Pancreas (tissue), 10 donors: ENCODE data around the gene ASCC3. TPM values are rescaled to one million over a fixed set of nuclear protein-coding genes. Genes with fewer than 3 reads are reported as not detected.

Experiments
- ATAC-seq, 4 donors: fragments of 200-7000 bp; cut with Tn5 transposase; one replicate each; pipeline versions ENCODE4 v1.8.0 to v1.9.1; 2020; ENCODE audit warnings: mild to moderate bottlenecking in 4 of 4, moderate library complexity in 4 of 4
- DNase-seq, 6 donors: peaks; one replicate each; pipeline ENCODE4 v3.0.0-alpha.2; 2020
- FAIRE-seq: peaks from 2 replicates; lab custom pipeline; 2012; peaks lifted over from hg19 to GRCh38; lab: Jason Lieb, UNC
- H3K27ac ChIP-seq, 4 donors: fragments of 200-600 bp; sonication (generic); 1 replicate in 3 of 4; 2 replicates in 1 of 4; pipeline versions ENCODE4 v1.5.0 to v1.8.0; 2020
- H3K27me3 ChIP-seq, 4 donors: fragments of 200-600 bp; one replicate each; pipeline ENCODE4 v1.8.0; 2021
- H3K36me3 ChIP-seq, 3 donors: fragments of 200-600 bp; sonication (generic) in 1 of 3; one replicate each; pipeline versions ENCODE4 v1.5.0 to v1.8.0; 2020 to 2021
- H3K4me1 ChIP-seq, 3 donors: fragments of 200-600 bp; one replicate each; pipeline ENCODE4 v1.8.0; 2021
- H3K4me3 ChIP-seq, 4 donors: fragments of 200-600 bp; sonication (generic) in 2 of 4; one replicate each; pipeline versions ENCODE4 v1.5.0 to v1.8.0; 2020 to 2021
- H3K9me3 ChIP-seq, 4 donors: fragments of 200-600 bp; one replicate each; pipeline ENCODE4 v1.8.0; 2021
- WGBS, 2 donors: extraction: QIAGEN DNeasy Blood & Tissue Kit; methylation state at CpG; one replicate each; pipeline ENCODE4 v1.1.7; 2013; 5-methylcytosine and 5-hydroxymethylcytosine counted together
- intact Hi-C, 3 donors: fragments of 100-400 bp; cut with DNase I; formaldehyde crosslinking; loops; one replicate each; pipeline versions ENCODE4 v1.11.1 to v1.14.2; 2022
- polyA plus RNA-seq, 2 donors: library from polyadenylated mRNA; stranded (reverse); fragments of 200-250 nt; gene quantifications; one replicate each; pipeline ENCODE4 v1.2.3, GENCODE V29; 2013
- total RNA-seq, 6 donors: library from RNA; stranded (reverse); fragmentation: NEBNext Ultra II Directional in 4 of 6; extraction: Animal tissue kit (Norgen Biotek cat#: 25700) in 4 of 6; gene quantifications; one replicate each; pipeline versions ENCODE4 v1.2.1 to v1.2.4, GENCODE V29; 2021 to 2023
- TF ChIP-seq, protein P1 (sequence below), 4 donors: fragments of 200-600 bp; sonication (generic) in 3 of 4; IDR thresholded peaks; one replicate each; pipeline versions ENCODE4 v1.5.0 to v1.8.0; 2021; ENCODE audit warnings: antibody characterized with exemption in 4 of 4
- donor health status: healthy with polysubstance abuse.
- donor health status: DM: no; HTN: no; CAD: no; lungs with moderate emphysema.
- donor health status: DM: no; HTN: no; CAD: no.
- donor health status: control.
- donor health status: control.
- donor health status: Bipolar disorder and iron deficiency.
- donor health status: DM: yes; HTN: yes; CAD: no.
- donor health status: DM: no; HTN: no; CAD: no.
- donor health status: DM: no; HTN: no; CAD: no.
- donor health status: DM: yes; HTN: yes; CAD: no.

Gene ASCC3
- total and polyA plus RNA-seq, 8 donors: 4.4 to 20.3 (median 13.4) TPM

DNA sequence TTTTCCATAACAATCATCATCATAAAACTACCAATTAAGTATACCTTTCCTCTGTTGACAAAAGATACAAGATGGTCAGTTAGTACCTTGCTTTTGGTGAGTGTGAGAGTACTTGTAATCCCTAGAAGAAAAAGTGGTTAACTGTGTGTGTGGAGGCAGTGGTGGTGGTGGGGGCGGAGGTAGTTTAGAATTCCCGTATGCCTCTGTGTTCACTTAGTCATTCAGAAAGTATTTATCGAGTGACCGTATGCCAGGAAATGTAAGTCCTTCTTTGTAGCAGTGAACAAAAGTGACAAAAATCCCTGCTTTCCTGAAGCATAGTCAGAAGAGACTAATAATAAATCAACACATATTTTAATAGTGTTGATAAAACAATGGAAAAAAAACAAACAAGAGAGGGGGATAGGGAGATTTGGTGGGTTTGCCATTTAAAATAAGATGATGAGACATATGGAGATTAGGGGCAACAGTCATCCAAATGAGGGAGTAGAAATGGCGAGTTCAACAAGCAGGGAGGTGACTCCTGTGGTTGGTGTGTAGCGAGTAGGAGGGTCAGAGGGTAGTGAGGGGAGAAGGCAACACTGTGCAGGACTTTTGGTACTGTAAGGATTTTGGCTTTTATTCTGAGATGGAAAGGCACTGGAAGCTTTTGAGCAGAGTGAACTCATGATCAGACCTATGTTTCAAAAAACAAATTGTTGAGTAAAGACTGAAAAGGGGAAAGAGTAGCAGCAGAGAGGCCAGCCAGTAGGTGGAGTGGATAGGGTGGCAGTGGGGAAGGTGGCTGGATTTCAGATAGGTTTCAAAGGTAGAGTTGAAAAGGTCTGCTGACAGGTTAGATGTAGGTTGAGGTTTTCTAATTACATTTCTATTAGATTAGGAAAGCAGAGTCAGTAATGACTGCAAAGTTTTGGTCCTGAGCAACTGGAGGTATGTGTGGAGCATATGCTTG lies 376.1 kb downstream of the ASCC3 start:
- Histone ChIP-seq H3K27ac (no peak overlapping the region), H3K4me3 (no peak overlapping the region), H3K9me3 (no peaks in the 10 kb centered on the region), H3K4me1 (no peaks in the 10 kb centered on the region), H3K27me3 (no peaks in the 10 kb centered on the region), H3K36me3 (no peaks in the 10 kb centered on the region)
- WGBS, 2 donors: 73 to 75% methylated on average over 6 of the region's 6 CpGs
- peak in 3 of 4 donors; percentile 42 to 53 (median 46) for ATAC-seq
- FAIRE-seq: no peak
- no peak for DNase-seq
- TF ChIP-seq, protein P1, sequence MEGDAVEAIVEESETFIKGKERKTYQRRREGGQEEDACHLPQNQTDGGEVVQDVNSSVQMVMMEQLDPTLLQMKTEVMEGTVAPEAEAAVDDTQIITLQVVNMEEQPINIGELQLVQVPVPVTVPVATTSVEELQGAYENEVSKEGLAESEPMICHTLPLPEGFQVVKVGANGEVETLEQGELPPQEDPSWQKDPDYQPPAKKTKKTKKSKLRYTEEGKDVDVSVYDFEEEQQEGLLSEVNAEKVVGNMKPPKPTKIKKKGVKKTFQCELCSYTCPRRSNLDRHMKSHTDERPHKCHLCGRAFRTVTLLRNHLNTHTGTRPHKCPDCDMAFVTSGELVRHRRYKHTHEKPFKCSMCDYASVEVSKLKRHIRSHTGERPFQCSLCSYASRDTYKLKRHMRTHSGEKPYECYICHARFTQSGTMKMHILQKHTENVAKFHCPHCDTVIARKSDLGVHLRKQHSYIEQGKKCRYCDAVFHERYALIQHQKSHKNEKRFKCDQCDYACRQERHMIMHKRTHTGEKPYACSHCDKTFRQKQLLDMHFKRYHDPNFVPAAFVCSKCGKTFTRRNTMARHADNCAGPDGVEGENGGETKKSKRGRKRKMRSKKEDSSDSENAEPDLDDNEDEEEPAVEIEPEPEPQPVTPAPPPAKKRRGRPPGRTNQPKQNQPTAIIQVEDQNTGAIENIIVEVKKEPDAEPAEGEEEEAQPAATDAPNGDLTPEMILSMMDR (IDR thresholded peaks at IDR 0.05): no peak
- intact Hi-C loops: no loop called here

DNA sequence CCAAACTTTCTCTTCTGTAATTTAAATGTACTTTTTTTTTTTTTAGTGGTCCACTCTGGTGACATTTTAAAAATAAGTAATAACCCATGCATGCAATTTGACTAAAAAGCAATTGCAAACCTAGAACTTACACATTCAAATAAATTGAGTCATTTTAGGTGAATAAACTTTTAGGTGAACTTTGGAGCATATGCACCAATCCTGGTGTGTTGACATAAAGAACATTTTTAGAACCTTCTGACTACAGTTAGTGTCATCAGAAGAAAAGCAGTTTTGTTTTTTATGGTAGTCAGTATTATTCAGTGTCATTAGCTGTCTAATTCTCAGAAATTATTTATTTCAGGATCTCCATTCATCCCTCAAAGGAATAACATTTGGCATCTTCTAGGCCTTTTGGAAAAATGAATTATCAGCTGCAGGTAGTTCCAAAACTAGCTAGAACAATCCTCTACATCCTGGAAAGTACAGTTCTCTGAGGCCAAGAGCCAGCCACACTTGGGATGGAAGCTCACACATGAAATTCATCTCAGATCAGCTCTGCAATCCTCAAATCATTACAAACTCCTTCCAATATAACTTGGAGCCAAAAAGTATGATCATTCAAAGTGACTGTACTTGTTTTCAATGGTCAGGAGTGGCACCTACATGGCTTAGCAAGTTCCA lies 378.0 kb downstream of the ASCC3 start:
- Histone ChIP-seq H3K27me3 (no peaks in the 10 kb centered on the region), H3K4me3 (no peak overlapping the region), H3K4me1 (no peaks in the 10 kb centered on the region), H3K36me3 (no peaks in the 10 kb centered on the region), H3K27ac (no peak overlapping the region), H3K9me3 (no peaks in the 10 kb centered on the region)
- no peak for ATAC-seq
- no peak for FAIRE-seq
- TF ChIP-seq, protein P1 (IDR thresholded peaks at IDR 0.05): no peak
- intact Hi-C loops: no loop called here
- no peak for DNase-seq

DNA sequence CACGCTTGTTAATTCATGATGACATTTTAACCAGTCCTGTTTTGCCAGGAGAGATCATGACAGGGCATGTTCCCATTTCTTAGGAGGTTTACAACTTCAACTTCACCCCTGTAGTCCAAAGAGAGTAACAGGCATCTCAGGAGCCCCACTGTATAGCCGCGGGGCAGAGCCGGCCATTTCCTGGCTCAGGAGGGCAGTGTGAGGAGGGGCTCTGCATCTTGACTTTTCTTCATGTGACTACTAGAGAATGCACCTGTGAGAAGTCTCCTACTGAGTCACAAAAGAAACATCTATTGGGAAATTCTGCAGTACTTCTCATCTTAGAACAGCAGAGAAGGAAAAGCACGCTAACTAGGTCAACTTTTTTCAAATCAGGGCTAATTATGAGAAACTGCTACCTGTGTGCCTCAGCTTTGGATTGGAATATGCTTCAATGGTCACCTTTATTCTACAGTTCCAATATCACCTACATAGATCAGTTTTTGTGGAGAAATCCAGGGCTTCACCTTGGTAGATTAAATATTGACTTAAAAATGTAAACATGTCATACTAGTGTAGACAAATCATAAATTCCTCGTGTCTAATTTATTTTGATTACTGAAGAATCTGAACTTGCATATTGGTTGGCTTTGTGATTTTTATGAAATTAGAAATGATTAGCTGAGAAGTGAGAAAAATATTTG lies 387.8 kb downstream of the ASCC3 start:
- TF ChIP-seq, protein P1 (IDR thresholded peaks at IDR 0.05): no peak
- no peaks in the 10 kb centered on the region for H3K36me3 ChIP-seq
- no peak for DNase-seq
- H3K27me3 ChIP-seq: no peaks in the 10 kb centered on the region
- 41 to 43% methylated on average over 6 of the region's 6 CpGs for WGBS, 2 donors
- intact Hi-C loops: no loop called here
- H3K4me1 ChIP-seq: peaks cover 0 to 4% (median 3%) of the 10 kb centered on the region in 3 donors
- no peaks in the 10 kb centered on the region for H3K9me3 ChIP-seq
- FAIRE-seq: no peak
- no peak overlapping the region for H3K27ac ChIP-seq
- H3K4me3 ChIP-seq: no peak overlapping the region
- peak in 2 of 4 donors; percentile 50 to 52 for ATAC-seq

DNA sequence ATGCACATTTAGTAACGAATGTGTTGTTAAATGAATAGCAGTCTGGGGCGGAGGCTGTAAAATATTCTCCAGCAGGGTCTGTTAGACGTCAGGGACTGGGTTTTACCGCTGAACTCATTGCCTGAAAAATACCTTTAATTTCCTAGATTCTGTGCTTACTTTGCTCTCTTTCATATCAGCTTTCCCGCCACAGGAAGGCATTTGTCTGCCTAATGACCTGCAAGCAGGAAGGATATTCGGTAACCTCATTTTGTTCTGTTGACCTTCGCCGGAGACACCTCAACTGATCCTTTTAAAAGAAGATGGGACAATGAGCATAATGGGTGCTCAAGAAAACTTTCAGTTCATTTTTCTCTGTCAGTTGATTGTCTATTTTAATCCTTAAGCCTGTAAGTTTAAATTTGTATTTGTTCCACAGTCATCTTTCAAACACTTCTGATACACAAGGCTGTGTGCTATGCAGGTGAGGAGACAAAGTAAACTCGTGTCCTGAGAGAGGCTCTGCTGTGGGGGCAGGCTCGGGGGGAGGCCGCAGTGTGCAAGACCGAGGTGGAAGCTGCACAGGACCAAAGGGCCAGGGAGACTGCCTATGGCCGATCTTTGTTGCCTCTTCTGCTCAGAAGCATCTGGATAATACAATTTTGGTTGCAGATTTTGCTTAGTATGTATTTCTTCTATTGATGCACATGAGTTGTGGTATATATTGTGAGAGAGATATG lies 389.0 kb downstream of the ASCC3 start:
- no peak for DNase-seq
- 49 to 52% methylated on average over 13 of the region's 13 CpGs for WGBS, 2 donors
- Histone ChIP-seq H3K27me3 (no peaks in the 10 kb centered on the region), H3K9me3 (no peaks in the 10 kb centered on the region), H3K36me3 (no peaks in the 10 kb centered on the region), H3K4me1 (peaks cover 0 to 4% (median 3%) of the 10 kb centered on the region in 3 donors), H3K4me3 (no peak overlapping the region), H3K27ac (no peak overlapping the region)
- ATAC-seq: peak in 2 of 4 donors; percentile 36 to 66
- TF ChIP-seq, protein P1 (IDR thresholded peaks at IDR 0.05): no peak
- intact Hi-C loops: no loop called here
- FAIRE-seq: no peak
